HG03378 (cell line): Measurements from ENCODE around the gene CLEC16A.
A peak's percentile ranks its signal among the peaks of the same experiment; 100 is the strongest.

ENCODE experiments used
- ATAC-seq: cut with Tn5 transposase; IDR thresholded peaks from one replicate; pipeline ENCODE4 v1.9.1; 2021; ENCODE audit warnings: mild to moderate bottlenecking, moderate library complexity; ENCODE audit not compliant: unreplicated experiment

The CLEC16A gene

GRCh38 chr16:10987361-10988163, 43.2 kb downstream of the CLEC16A start:
- no peak for ATAC-seq

GRCh38 chr16:10988164-10988803, 43.9 kb downstream of the CLEC16A start:
- peak; percentile 51 for ATAC-seq

- ATAC-seq: no peak
Measured at GRCh38 chr16:10988879-10989278, 44.5 kb downstream of the CLEC16A start.

GRCh38 chr16:10989559-10989958, 45.2 kb downstream of the CLEC16A start:
- ATAC-seq: no peak

GRCh38 chr16:10990378-10990777, 46.0 kb downstream of the CLEC16A start:
- no peak for ATAC-seq

- no peak for ATAC-seq
Measured at GRCh38 chr16:10992112-10992511, 47.7 kb downstream of the CLEC16A start.

GRCh38 chr16:10992797-10993196, 48.4 kb downstream of the CLEC16A start:
- no peak for ATAC-seq

- ATAC-seq: no peak
Measured at GRCh38 chr16:10993649-10994048, 49.3 kb downstream of the CLEC16A start.

- no peak for ATAC-seq
Measured at GRCh38 chr16:10994571-10994970, 50.2 kb downstream of the CLEC16A start.

GRCh38 chr16:10995565-10995964, 51.2 kb downstream of the CLEC16A start:
- no peak for ATAC-seq

GRCh38 chr16:10997485-10997884, 53.1 kb downstream of the CLEC16A start:
- no peak for ATAC-seq

GRCh38 chr16:10999300-10999699, 54.9 kb downstream of the CLEC16A start:
- ATAC-seq: no peak

- no peak for ATAC-seq
Measured at GRCh38 chr16:11001611-11002010, 57.2 kb downstream of the CLEC16A start.

- ATAC-seq: no peak
Measured at GRCh38 chr16:11003141-11003540, 58.8 kb downstream of the CLEC16A start.

GRCh38 chr16:11004351-11004750, 60.0 kb downstream of the CLEC16A start:
- ATAC-seq: no peak

- ATAC-seq: no peak
Measured at GRCh38 chr16:11004973-11005610, 60.7 kb downstream of the CLEC16A start.

GRCh38 chr16:11005611-11005975, 61.2 kb downstream of the CLEC16A start:
- ATAC-seq: no peak

- no peak for ATAC-seq
Measured at GRCh38 chr16:11006656-11007055, 62.3 kb downstream of the CLEC16A start.

- no peak for ATAC-seq
Measured at GRCh38 chr16:11007714-11008280, 63.4 kb downstream of the CLEC16A start.

GRCh38 chr16:11009027-11009755, 64.8 kb downstream of the CLEC16A start:
- ATAC-seq: no peak
